ENCODE measurements around the gene PBX2.

- TF ChIP-seq CTCF (conservative IDR thresholded peaks at IDR 0.05; ENCODE audit: low read depth, low read length) (no peak), EZH2 (IDR thresholded peaks at IDR 0.05; ENCODE audit: borderline replicate concordance, low read depth, low read length, poor library complexity, severe bottlenecking) (no peak)
Measured at GRCh38 chr6:32216998-32217397, 27.0 kb upstream of the PBX2 start.

Measured in A673 (cell line).